Adipocyte (in vitro differentiated cells): ENCODE results near the gene RIC8A.
A peak's percentile ranks its signal among the peaks of the same experiment; 100 is the strongest.
"Not testable (repeated sequence)": the region's sequence is repeated elsewhere in the genome, so short reads cannot be mapped to it uniquely, and the experiment has no call there.

Source experiments
- DNase-seq: peaks from one replicate; pipeline ENCODE4 v3.0.0-alpha.2; 2015; ENCODE audit warnings: low read depth
- H3K27me3 ChIP-seq: replicated peaks from 2 replicates; pipeline ENCODE4 v1.7.0; 2013; ENCODE audit warnings: mild to moderate bottlenecking, low read length, moderate library complexity; ENCODE audit not compliant: control insufficient read depth, insufficient read depth
- H3K36me3 ChIP-seq: 2 replicates; pipeline ENCODE4 v1.7.0; 2013; ENCODE audit warnings: low read length, mild to moderate bottlenecking, moderate library complexity; ENCODE audit not compliant: control insufficient read depth, insufficient read depth, severe bottlenecking
- H3K4me1 ChIP-seq: 2 replicates; pipeline ENCODE4 v1.7.0; 2013; ENCODE audit warnings: mild to moderate bottlenecking, low read length, moderate library complexity; ENCODE audit not compliant: control insufficient read depth, insufficient read depth
- H3K4me3 ChIP-seq: 2 replicates; pipeline ENCODE4 v1.7.0; 2013; ENCODE audit warnings: mild to moderate bottlenecking, low read length, moderate library complexity
- H3K9ac ChIP-seq: 2 replicates; pipeline ENCODE4 v1.7.0; 2013; ENCODE audit warnings: mild to moderate bottlenecking, low read length, moderate library complexity
- H3K9me3 ChIP-seq: 2 replicates; pipeline ENCODE4 v1.7.0; 2013; ENCODE audit warnings: mild to moderate bottlenecking, low read length, moderate library complexity; ENCODE audit not compliant: control insufficient read depth

RIC8A gene

GRCh38 chr11:207208-207862 is at the start of gene RIC8A, which contains the start of gene BET1L:
TSS of gene RIC8A (plus strand) at chr11:207708. CDS start at chr11:208855, 1,147 bp downstream.
TSS of gene BET1L (minus strand) at chr11:207399. CDS start at chr11:207321, 78 bp downstream.
- Histone ChIP-seq H3K4me3 (peak within 1 kb of the TSS; percentile 99), H3K9ac (peak within 1 kb of the TSS; percentile 100), H3K27me3 (no peaks in the 10 kb centered on the region), H3K4me1 (peaks cover 52% of the 10 kb centered on the region), H3K9me3 (no peaks in the 10 kb centered on the region), H3K36me3 (peaks cover 56% of the 10 kb centered on the region)
- peak; percentile 98 for DNase-seq

GRCh38 chr11:180242-180641 is 27.3 kb upstream of the RIC8A start:
- not testable (repeated sequence) for DNase-seq, H3K9ac ChIP-seq, H3K9me3 ChIP-seq, H3K27me3 ChIP-seq, H3K4me3 ChIP-seq, H3K4me1 ChIP-seq, H3K36me3 ChIP-seq

GRCh38 chr11:189200-189783 is 18.2 kb upstream of the RIC8A start:
- not testable (repeated sequence) for H3K9me3 ChIP-seq, H3K4me3 ChIP-seq, H3K36me3 ChIP-seq, H3K4me1 ChIP-seq, H3K27me3 ChIP-seq, H3K9ac ChIP-seq, DNase-seq

GRCh38 chr11:189843-190311 is 17.6 kb upstream of the RIC8A start:
- not testable (repeated sequence) for H3K9ac ChIP-seq, DNase-seq, H3K27me3 ChIP-seq, H3K36me3 ChIP-seq, H3K4me1 ChIP-seq, H3K9me3 ChIP-seq, H3K4me3 ChIP-seq

GRCh38 chr11:190546-190945 is 17.0 kb upstream of the RIC8A start:
- H3K36me3 ChIP-seq, H3K4me3 ChIP-seq, H3K4me1 ChIP-seq, H3K9ac ChIP-seq, H3K27me3 ChIP-seq, DNase-seq, H3K9me3 ChIP-seq: not testable (repeated sequence)

GRCh38 chr11:191490-192478 is 15.7 kb upstream of the RIC8A start:
- not testable (repeated sequence) for H3K27me3 ChIP-seq, H3K4me1 ChIP-seq, H3K9me3 ChIP-seq, H3K36me3 ChIP-seq, H3K4me3 ChIP-seq, H3K9ac ChIP-seq, DNase-seq

- H3K27me3 ChIP-seq, H3K36me3 ChIP-seq, H3K9ac ChIP-seq, H3K9me3 ChIP-seq, DNase-seq, H3K4me3 ChIP-seq, H3K4me1 ChIP-seq: not testable (repeated sequence)
These were observed 14.8 kb upstream of the RIC8A start, which contains the start of gene SCGB1C1 for GRCh38 chr11:192674-193128. TSS of gene SCGB1C1 (plus strand) at chr11:193078. CDS start at chr11:193100, 22 bp downstream.

- not testable (repeated sequence) for H3K4me3 ChIP-seq, H3K9me3 ChIP-seq, DNase-seq, H3K27me3 ChIP-seq, H3K36me3 ChIP-seq, H3K9ac ChIP-seq, H3K4me1 ChIP-seq
These were observed 14.0 kb upstream of the RIC8A start for GRCh38 chr11:193481-193880.

GRCh38 chr11:196786-197731 is 10.4 kb upstream of the RIC8A start:
- no peaks in the 10 kb centered on the region for H3K9me3 ChIP-seq
- no peaks in the 10 kb centered on the region for H3K27me3 ChIP-seq
- H3K36me3 ChIP-seq: peaks cover 4% of the 10 kb centered on the region
- DNase-seq: no peak
- no peak overlapping the region for H3K9ac ChIP-seq
- no peaks in the 10 kb centered on the region for H3K4me1 ChIP-seq
- no peak overlapping the region for H3K4me3 ChIP-seq

GRCh38 chr11:197741-198235 is 9.7 kb upstream of the RIC8A start:
- no peak overlapping the region for H3K4me3 ChIP-seq
- H3K9me3 ChIP-seq: no peaks in the 10 kb centered on the region
- H3K9ac ChIP-seq: no peak overlapping the region
- H3K4me1 ChIP-seq: no peaks in the 10 kb centered on the region
- peaks cover 4% of the 10 kb centered on the region for H3K36me3 ChIP-seq
- DNase-seq: no peak
- no peaks in the 10 kb centered on the region for H3K27me3 ChIP-seq
